Astrocyte of the cerebellum (primary cell): Measurements from ENCODE around the gene TMEM94.

Source experiments
- DNase-seq: peaks from one replicate; pipeline ENCODE4 v3.0.0-alpha.2; 2011; ENCODE audit warnings: low read depth
- H3K4me3 ChIP-seq: 2 replicates; pipeline ENCODE4 v1.5.1; 2011; ENCODE audit warnings: mild to moderate bottlenecking, low read depth, low read length, moderate library complexity
- in situ Hi-C: cut with HindIII; loops from 2 replicates; pipeline ENCODE4 v1.10.0; 2017; ENCODE audit warnings: low sequenced_read_pairs
- TF ChIP-seq, protein P1 (sequence below): IDR thresholded peaks from 2 replicates; pipeline ENCODE4 v1.5.1; 2012; ENCODE audit warnings: low read length, low read depth, moderate library complexity, mild to moderate bottlenecking; ENCODE audit errors: missing control alignments

TMEM94 gene

DNA sequence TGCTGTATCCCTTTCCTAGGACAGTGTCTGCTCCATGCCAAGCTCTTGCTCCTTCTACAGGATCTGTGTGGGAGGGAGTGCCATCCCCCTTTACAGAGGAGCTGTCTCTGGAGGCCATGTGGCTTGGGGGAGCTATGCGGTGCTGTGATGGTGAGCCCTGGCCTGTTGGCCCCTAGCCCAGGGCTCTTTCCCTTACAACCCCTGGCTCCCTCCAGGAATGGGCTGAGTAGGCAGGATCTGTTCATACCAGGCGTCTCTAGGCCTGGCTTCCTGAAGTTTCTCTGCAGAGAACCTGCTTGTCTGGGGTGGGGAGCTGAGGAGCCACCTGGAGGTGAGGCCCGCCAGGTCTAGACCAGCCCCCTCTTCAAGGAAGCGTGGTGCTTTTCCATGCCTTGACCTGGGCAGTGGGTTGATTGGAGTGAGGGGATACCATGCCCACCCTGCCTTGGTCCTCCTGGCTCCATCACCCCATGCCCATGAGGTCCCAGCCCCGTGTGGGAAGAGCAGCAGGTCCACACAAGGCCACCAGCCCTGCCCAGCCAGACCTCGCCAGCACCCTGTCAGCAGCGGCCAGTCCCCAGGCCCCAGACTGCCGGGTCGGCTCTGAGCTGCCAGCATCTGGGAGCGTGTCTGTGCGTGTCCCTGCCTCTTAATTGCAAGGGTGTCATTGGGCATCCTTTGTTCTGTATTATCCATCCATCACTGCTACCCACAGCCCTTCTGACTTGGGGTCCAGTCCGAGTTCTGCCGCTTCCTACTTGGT lies 83.7 kb downstream of the TMEM94 start:
- in situ Hi-C loops = loop anchor here (5.0 kb wide), 1 partner anchor 57 kb away; no protein-coding TSS in a partner anchor
- H3K4me3 ChIP-seq = no peak overlapping the region
- TF ChIP-seq, protein P1, sequence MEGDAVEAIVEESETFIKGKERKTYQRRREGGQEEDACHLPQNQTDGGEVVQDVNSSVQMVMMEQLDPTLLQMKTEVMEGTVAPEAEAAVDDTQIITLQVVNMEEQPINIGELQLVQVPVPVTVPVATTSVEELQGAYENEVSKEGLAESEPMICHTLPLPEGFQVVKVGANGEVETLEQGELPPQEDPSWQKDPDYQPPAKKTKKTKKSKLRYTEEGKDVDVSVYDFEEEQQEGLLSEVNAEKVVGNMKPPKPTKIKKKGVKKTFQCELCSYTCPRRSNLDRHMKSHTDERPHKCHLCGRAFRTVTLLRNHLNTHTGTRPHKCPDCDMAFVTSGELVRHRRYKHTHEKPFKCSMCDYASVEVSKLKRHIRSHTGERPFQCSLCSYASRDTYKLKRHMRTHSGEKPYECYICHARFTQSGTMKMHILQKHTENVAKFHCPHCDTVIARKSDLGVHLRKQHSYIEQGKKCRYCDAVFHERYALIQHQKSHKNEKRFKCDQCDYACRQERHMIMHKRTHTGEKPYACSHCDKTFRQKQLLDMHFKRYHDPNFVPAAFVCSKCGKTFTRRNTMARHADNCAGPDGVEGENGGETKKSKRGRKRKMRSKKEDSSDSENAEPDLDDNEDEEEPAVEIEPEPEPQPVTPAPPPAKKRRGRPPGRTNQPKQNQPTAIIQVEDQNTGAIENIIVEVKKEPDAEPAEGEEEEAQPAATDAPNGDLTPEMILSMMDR = no peak
- no peak for DNase-seq

GRCh38 chr17:75540923-75541503 lies 84.6 kb downstream of the TMEM94 start:
- TF ChIP-seq, protein P1 = no peak
- in situ Hi-C loops = loop anchor here (5.0 kb wide), 1 partner anchor 56 kb away; no protein-coding TSS in a partner anchor
- H3K4me3 ChIP-seq = no peak overlapping the region
- DNase-seq = no peak

DNA sequence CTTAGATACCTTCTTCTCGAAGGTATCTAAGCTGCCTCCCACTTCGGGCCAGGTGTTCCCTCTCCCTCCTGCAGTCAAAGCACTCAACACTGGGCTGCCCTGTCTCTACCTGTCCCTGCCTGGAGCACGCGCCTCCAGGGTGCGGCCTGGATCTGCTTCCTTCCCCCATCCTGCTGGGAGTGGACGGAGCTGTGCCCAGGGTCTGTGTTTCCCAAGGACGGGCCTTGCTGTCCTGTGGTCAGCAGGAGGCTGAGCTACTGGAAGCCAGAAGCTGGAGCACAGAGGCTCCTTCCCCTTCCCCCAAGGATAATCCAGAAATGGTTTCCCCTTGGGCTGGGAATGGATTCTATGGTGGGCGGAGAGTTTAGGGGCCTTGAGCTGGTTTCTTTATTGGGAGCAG lies 85.8 kb downstream of the TMEM94 start:
- in situ Hi-C loops = loop anchor here (5.0 kb wide), 1 partner anchor 55 kb away; no protein-coding TSS in a partner anchor
- TF ChIP-seq, protein P1 = no peak
- no peak overlapping the region for H3K4me3 ChIP-seq
- no peak for DNase-seq

GRCh38 chr17:75542728-75543336 lies 86.4 kb downstream of the TMEM94 start:
- TF ChIP-seq, protein P1 = no peak
- H3K4me3 ChIP-seq = no peak overlapping the region
- in situ Hi-C loops = loop anchor here (5.0 kb wide), 1 partner anchor 54 kb away; no protein-coding TSS in a partner anchor
- DNase-seq = no peak

GRCh38 chr17:75544250-75544649 lies 87.8 kb downstream of the TMEM94 start:
- H3K4me3 ChIP-seq = no peak overlapping the region
- in situ Hi-C loops = loop anchor here (5.0 kb wide), 1 partner anchor 53 kb away; no protein-coding TSS in a partner anchor
- TF ChIP-seq, protein P1 = no peak
- DNase-seq = no peak

GRCh38 chr17:75546181-75546580 lies 89.7 kb downstream of the TMEM94 start:
- no peak for DNase-seq
- in situ Hi-C loops = no loop called here
- TF ChIP-seq, protein P1 = no peak
- no peak overlapping the region for H3K4me3 ChIP-seq
